CD4-positive, alpha-beta T cell treated with Interleukin-4 for 1 hour (primary cell): ENCODE data around the gene MYOD1.
A peak's percentile ranks its signal among the peaks of the same experiment; 100 is the strongest.

ENCODE experiments used
- DNase-seq, 2 donors: peaks; one replicate each; pipeline ENCODE4 v3.0.0-alpha.2; 2020 to 2022

Gene MYOD1

DNA sequence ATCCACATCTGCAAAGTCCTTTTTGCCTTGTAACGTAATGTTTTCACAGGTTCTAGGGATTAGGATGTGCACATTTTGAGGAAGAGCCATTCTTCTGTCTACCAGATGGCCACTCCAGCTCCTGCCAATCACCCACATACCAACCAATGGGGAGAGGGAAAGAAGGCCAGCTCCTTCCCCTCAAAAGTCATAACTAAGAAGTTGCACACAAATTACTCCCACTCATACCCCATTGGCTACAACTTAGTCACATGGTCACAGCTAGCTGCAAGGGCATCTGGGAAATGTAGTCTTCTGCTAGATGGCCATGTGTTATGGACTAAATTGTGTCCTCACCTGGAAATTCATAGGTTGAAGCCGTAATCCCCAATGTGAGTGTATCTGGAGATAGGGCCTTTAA lies 15.4 kb upstream of the MYOD1 start:
- no peak for DNase-seq

DNA sequence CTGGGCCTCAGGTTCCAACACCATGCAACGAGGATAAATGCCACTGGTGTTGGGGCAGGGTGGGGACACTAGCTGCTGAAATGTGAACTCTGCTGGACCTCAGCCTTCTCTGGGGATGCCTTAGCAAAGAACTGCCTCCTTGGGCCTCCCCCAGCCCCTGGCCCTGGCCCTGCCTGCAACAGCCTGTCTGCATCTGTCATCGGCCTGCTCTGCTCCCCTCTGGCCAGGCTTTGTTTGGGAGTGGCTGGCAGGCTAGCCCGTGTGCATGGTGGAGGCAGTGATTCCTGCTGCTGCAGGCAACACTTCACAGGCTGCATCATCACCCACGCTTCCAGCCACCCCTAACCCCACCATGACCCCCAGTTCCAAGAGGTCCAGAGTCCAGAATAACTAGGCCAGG lies 11.5 kb upstream of the MYOD1 start:
- no peak for DNase-seq

DNA sequence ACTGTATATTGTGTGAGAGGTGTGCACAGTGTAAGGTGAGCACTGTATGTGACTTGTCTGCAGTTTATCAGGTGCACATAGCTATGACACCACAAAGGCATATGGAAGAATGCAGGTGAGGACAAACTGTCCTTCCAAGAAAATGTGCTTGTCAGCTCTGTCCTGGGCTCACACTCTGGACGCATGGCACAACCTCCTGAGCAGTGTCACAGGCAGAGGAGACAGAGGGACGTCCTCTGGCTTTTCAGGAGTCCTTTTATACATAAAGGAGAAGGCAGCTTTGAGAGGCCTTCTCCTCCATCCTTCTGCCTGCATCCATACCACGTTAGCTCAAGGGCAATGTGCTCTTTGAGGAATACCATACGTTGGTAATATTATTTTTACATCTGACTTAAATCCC lies 7.5 kb upstream of the MYOD1 start:
- DNase-seq, result no peak

DNA sequence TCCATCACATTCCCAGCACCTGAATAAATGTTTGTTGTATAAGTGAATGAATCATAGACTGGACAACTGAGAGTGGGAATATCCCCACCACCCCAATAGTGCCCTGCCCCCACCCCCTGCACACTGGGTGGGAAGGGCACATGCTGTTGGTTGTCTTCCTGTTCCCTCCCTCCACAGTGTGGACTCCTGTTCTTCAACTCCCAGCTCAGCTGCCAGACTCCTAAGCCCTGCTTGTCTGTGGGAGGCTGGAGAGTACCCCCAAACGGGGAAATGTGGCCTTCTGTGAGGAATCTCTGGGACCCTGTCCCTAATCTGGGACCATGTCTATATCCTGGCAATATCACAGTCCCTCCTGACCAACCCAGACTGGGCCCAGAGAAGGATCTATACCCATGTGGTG lies 5.5 kb upstream of the MYOD1 start:
- DNase-seq, result no peak

DNA sequence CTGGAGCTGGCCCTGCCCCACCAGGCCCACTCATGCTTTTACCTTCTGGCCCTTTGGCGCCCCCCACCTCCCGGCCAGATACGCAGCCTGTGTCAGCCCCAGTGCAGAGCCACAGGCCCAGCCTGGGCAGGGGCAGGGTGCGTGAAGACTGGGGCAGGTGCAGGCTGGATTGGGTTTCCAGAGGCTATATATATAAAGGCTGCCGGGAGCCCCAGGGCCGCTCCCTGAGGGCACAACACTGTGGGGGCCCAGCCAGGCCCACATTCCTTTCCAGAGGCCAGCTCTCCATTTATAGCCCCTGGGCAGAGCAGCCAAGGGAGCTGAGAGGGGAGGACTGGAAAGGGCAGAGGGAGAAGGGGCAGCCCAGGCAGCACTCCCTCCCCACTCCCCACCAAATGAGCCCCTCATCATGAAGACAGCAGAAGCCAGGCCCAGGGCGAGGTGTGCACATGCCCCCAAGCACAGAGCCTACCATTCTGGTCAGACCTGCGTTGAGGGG lies 5.0 kb upstream of the MYOD1 start:
- no peak for DNase-seq

DNA sequence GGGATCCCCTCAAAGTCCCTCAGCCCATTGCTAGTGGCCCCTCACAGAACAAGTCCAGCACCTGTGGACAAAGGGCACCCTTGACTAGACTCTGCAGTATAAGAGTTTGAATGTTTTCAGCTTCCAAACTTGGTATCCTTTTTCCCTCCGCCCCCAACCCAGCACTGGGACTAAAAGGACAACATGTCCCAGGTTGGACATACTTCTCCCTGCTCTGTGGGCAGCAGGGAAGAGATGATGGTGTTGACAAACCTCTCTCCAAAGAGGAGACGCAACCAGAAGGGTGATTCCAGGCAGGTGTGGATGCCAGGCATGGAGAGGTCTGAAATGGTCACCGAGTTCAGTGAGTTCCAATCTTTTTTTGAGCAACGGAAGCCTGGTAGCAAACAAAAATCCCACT lies 4.5 kb upstream of the MYOD1 start:
- no peak for DNase-seq

DNA sequence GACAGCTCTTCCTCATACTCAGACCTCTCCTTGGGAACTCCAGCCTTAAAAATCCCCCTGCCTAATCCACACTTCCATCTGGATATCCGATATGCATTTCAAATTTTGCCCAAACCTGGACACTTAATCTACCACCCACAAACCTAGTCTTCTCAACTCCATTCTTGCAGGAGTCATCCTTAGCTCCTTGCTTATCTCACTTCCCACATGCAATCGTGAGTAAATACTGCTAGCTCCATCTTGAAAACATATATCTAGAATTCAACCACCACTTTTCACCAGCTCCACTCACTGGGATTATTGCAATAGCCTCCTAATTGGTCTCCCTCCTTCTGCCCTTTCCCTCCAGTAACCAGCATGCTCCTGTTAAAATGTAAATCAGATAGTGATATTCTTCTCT lies 2.6 kb upstream of the MYOD1 start:
- no peak for DNase-seq

DNA sequence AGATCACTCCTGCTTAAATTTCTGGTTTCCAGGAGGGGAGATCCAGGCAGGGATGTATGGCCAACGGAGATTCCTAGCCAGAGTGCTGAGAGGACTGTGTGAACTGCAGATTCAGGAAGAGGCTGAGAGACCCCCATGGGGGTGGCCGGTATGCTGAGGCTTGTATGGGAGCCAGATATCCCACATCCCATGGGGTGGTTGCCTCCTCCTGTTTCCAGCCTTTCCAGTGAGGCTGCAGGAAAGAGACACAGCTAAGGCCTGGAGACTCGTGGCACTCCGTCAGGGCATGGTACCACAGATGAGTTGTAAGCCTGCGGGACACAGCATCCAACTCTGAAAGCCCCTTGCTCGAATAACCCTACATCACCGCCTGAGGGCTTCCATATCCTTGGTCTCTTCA lies 1.4 kb upstream of the MYOD1 start:
- DNase-seq, result no peak

DNA sequence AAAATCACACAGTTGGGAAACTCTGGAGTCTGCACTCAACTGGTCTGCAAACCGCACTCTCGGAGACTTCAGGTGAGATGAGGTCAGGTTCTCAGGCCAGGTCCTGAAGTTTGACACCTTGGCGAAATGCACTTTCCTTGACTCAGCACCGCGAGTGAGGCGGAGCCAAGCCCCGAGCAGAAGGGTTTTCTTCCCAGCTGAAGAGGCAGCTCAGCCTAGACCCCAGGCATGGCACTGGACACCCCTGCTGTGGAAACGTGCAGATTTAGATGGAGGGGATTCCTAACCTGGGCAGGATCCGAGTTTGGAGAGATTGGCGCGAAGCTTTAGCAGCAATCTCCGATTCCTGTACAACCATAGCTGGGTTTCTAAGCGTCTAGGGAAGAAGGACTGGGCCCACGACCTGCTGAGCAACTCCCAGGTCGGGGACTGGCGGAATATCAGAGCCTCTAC lies 835 bp upstream of the MYOD1 start:
- DNase-seq, result no peak

DNA sequence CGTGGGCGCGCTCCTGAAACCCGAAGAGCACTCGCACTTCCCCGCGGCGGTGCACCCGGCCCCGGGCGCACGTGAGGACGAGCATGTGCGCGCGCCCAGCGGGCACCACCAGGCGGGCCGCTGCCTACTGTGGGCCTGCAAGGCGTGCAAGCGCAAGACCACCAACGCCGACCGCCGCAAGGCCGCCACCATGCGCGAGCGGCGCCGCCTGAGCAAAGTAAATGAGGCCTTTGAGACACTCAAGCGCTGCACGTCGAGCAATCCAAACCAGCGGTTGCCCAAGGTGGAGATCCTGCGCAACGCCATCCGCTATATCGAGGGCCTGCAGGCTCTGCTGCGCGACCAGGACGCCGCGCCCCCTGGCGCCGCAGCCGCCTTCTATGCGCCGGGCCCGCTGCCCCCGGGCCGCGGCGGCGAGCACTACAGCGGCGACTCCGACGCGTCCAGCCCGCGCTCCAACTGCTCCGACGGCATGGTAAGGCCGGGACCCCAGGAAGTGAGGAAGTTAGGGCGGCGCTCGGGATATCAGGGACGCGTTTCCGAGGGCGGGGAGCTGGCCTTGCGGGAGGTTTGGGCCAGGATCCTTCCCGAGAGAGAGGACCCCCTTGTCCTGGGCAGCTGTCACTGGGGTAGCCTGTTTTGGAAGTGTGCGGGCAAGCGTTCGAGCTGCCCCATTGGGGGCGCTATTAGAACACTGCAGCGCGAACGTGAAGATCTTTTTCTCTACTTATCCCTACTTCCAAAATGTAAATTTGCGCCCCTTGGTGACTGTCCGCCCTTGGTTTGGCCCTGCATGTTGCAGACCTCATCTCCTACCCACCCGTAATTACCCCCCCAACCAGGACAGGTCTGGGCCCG lies 796 bp downstream of the MYOD1 start:
- DNase-seq, result no peak

DNA sequence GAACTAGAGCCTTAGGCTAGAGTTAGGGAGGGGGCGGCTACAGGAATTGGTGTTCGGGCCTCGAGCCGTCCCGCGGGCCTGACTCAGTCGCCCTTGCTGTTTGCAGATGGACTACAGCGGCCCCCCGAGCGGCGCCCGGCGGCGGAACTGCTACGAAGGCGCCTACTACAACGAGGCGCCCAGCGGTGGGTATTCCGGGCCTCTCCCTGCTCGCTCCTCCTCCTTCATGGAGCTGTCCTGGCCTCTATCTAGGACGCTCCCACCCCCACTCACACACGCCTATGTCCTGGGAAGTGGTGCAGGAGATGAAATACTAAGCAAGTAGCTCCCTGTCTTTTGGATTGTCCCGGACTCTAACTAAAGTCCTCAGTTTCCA lies 1.4 kb downstream of the MYOD1 start:
- DNase-seq, result no peak

DNA sequence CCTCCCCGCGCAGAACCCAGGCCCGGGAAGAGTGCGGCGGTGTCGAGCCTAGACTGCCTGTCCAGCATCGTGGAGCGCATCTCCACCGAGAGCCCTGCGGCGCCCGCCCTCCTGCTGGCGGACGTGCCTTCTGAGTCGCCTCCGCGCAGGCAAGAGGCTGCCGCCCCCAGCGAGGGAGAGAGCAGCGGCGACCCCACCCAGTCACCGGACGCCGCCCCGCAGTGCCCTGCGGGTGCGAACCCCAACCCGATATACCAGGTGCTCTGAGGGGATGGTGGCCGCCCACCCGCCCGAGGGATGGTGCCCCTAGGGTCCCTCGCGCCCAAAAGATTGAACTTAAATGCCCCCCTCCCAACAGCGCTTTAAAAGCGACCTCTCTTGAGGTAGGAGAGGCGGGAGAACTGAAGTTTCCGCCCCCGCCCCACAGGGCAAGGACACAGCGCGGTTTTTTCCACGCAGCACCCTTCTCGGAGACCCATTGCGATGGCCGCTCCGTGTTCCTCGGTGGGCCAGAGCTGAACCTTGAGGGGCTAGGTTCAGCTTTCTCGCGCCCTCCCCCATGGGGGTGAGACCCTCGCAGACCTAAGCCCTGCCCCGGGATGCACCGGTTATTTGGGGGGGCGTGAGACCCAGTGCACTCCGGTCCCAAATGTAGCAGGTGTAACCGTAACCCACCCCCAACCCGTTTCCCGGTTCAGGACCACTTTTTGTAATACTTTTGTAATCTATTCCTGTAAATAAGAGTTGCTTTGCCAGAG lies 2.0 kb downstream of the MYOD1 start:
- no peak for DNase-seq

DNA sequence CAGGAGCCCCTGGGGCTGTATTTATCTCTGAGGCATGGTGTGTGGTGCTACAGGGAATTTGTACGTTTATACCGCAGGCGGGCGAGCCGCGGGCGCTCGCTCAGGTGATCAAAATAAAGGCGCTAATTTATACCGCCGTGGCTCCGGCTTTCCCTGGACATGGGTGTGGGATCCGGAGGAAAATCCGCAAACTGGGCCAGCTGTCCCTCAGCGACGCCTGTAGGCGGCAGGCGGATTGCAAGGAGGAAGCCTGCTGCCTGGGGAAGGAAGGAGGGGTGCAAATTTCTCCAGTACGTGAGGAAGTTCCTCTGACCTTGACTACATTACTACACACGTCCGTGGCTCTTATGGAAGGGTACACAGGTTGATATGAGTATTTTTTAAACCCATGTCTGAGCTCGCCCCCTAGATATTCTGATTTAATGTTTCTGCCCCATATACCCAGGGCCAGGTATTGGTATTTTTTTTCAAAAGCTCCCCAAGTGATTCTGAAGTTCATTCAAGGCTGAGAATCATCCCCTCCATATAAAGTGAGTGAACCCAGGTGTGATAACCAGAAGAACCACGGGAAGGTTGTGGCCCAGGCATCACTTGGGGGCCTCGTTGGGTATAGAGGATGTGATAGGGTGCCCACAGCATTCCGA lies 2.8 kb downstream of the MYOD1 start:
- DNase-seq, result no peak

DNA sequence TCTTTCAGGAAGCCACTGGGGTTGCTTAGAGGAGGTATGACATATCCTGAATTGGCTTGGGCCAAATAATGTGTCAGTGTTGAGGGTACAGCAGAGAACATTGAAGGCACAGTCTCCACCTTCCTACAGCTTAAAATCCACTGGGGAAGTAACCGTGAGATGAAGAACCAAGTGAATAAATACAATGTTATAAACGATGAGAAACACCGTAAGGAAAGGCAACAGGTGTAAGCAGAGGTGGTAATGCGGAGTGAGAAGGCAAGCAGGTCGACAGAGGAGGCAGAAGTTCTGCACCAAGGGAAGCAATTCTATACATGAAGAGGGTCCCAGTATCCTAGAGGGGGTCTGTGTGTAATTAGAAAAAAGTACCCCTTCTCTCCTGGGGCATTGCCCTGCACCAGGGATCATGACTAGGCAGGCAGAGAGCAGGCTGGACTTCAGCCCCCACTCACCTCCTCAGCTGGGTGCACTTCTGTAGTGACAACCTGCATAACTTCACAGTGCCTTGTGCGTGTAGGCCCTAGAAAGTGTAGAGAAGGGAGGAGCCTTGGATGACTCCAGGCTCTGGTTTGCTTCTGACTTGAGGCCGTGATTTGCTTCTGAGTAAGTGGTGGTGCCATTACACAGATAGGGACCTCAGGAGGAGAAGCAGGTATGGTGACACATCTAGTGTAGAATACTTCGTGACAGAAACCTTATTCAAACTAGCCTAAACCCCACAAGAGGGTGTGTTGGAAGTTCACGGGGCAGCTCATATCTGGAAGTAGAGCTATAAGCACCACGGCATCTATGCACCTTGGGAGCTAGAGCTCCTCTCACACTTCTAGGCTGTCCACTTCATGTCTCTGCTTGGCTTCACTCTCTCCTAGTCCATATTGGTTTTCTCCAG lies 4.9 kb downstream of the MYOD1 start:
- DNase-seq, result no peak

DNA sequence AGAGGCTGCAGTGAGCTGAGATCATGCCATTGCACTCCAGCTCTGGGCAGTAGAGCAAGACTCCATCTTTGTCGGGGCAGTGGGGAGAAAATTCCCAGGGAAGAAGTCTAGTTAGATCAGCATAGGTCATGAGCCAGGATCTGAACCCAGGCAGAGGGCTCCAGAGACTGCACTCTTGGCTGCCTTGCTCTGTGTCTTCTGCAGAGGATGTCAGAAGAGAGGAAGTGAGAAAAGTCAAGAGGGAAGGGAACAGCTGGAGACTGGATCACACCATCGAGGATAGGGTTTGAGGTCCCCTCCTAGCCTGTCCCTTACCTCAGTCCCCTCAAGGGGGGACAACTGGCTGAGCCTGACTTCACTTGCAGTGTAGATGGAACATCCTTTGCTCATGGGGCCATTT lies 5.8 kb downstream of the MYOD1 start:
- no peak for DNase-seq

DNA sequence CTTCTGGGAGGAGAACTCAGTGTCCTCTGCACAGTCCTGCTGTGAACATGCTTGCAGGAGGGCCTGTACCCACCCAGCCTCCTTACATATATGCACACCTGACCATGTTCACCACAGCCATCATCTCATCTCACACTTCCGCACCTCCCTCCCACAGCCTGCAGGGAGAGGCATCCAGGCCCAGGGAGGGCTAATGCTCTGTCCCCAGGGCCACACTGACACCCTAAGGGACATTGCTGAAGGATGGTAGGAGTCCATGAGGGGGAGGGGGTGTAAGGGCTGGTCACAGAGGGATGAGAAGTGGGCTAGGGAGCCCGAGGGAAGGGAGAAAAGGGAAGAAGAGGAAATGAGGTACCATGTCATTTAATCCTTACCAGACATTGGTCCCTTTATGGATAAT lies 10.8 kb downstream of the MYOD1 start:
- no peak for DNase-seq

DNA sequence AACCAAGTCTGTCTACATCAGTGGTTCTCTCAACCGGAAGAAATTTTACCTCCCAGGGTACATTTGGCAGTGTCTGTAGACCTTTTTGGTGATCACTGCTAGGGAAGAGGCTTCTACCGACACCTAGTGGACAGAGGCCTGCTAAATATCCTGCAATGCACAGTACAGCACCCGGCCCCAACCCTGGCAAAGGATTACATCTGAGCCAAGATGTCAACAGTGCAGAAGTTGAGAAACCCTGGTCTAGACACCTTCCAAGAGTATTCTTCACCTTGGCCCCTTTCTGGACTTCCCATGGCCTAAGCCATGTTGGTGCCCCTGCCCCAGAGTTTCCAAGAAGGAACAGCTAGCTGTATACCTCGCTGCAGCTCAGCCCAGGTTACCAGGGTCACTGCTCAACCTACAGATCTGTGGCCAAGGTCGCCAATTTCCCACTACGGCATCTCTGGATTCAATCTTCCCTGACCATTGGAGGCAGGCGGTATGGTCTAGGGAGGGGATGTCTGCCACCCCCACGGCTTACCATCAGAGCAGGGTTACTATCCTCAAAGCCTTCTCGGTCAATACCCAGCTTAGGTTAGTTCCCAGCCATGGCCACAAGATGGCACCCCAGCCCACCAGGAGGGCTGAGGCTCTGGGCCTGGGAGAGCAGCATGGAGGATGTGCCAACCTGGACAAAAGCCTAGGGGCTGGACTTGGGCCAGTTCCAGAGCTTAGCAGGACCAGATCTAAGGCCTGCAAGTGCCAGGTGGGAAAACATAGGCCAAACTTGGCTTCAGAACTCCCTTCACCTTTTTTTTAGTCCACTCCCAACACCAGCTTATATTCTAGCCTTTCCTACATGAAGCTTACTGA lies 11.5 kb downstream of the MYOD1 start:
- peak; percentile 19 to 46 for DNase-seq

DNA sequence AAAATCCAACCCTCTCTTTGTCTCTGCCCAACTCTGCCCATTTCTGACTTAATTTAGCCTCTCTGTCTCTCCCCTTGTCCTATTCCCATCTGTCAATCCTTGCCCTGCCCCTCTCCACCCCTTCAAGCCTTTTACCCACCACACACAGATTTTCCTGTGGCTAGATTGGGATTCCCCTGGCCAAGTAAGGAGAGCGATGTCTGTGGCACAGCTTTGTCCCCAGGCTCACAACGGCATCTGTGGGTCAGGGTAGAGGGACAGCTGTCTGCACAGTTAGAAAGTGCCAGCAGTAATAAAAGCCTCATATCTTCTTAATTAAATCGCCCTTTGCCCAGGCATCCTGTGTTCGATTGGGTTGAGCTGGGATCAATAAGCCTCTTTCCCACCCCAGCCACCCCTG lies 13.9 kb downstream of the MYOD1 start:
- DNase-seq, result no peak

DNA sequence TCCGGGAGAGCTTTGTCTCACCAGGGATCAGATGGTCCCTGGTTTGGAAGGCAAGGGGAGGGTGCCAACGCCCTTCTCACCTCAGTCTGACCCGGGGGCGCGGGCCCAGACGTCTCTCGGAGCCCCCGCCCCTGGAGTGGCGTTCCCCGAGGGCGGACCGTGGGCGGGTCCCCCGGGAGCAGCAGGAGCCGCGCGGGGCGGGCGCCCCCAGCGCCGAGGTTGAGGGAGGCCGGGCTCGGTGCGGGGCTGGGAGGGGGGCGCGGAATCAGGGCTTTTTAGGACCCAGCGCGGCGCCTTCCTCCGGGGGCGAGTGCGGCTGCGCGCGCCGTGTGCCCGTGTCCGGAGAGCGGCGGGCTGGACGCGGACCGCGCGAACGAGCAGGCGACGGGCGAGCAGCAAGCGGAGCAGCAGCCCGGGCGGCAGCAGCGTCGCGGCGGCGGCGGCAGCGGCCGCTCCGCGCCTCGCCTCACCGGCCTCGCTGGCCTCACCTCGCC lies 15.1 kb downstream of the MYOD1 start, which contains the start of gene KCNC1:
TSS of gene KCNC1 (plus strand) at position 364 of the 494 bp plus-strand sequence. CDS start 1,222 bp downstream, outside the sequence.
- DNase-seq, result no peak

DNA sequence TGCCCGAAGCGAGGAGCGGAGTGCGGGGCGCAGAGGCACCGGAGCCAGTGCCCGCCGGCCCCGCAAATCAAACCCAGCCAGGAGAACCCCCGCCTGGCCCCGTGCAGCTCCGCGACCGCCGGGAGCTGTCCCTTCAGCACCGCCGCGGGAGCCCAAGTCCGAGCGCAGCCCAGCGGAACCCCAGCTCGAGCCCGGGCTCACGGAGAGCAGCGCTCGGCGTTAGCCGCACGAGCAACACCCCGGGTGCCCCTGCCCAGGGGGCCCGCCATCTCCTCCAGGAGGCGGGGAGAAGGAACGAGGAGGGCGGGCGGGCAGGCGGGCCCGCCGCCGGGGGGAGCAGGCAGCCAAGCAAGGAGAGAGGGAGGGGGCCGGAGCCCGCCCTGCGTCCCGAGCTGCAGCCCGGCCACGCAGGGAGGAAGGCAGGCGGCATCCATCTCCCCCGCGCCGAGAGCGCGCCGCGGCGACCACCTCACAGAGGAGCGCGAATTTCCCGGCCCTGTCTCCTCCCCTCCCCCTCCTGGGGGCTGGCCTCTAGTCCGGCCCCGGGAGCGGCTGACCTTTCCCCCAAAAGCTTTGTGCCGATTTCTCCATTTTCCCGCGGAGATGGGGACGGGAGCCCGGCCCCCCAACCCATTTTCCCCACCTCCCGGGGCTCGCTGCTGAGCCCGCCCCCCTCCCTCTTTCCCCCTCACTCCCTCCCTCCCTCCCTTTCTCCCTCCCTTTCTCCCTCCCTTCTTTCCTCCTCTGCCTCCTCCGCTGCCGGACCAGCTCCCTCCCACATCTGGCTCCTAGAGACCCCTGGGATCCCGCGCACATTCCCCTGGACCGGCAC lies 15.8 kb downstream of the MYOD1 start:
- no peak for DNase-seq
